H4 (cell line): ENCODE results near the gene CECR2. TPM values are rescaled to one million over a fixed set of nuclear protein-coding genes. Genes with fewer than 3 reads are reported as not detected.

Source experiments
- DNase-seq: peaks from one replicate; pipeline ENCODE4 v3.0.0-alpha.2; 2015; ENCODE audit warnings: low spot score
- total RNA-seq: library from RNA; depleted of rRNA; stranded (reverse); fragments of >200 nt; shearing (Covaris generic); gene quantifications from 2 replicates; pipeline ENCODE4 v1.2.3, GENCODE V29; 2014; rRNA removed

CECR2 gene
- total RNA-seq, 1 experiment from 2014 or later = 0.06 TPM

DNA sequence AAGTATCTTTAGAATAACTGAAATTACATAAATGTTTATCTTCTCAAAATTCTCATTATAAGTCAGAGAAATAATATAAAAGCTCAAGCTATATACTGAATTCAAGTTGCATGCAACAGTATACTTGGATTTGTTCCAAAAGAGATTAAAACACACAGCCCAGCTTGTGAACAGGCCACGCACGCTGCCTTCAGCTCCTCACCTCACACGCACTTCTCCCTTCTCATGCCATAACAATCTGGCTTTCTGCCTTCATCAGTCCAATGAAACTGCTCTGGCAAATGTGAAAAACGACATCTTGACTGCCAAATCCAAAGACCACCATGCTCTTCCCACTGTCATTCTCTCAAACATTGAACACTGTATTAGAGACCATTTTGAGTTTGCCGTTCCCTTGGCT is 237.2 kb downstream of the CECR2 start:
- no peak for DNase-seq

Other genes with a start within 250 kb of the CECR2 start
- 0.27 TPM in 1 of 2 replicates, not detected in the other for gene TMEM121B, start 248.1 kb upstream of the CECR2 start, total RNA-seq
- gene HDHD5, start 210.2 kb upstream of the CECR2 start, total RNA-seq = 23.6 and 26.5 TPM in 2 replicates
- gene ADA2, start 150.0 kb upstream of the CECR2 start, total RNA-seq = 0.02 TPM in 1 of 2 replicates, not detected in the other
- 0.41 and 1.0 TPM in 2 replicates for gene SLC25A18, start 194.0 kb downstream of the CECR2 start, total RNA-seq